ENCODE results near the gene KRT13. TPM values are rescaled to one million over a fixed set of nuclear protein-coding genes. Genes with fewer than 3 reads are reported as not detected.

KRT13 gene
- total RNA-seq, 1 experiment from 2014 or later, result 606 TPM

DNA sequence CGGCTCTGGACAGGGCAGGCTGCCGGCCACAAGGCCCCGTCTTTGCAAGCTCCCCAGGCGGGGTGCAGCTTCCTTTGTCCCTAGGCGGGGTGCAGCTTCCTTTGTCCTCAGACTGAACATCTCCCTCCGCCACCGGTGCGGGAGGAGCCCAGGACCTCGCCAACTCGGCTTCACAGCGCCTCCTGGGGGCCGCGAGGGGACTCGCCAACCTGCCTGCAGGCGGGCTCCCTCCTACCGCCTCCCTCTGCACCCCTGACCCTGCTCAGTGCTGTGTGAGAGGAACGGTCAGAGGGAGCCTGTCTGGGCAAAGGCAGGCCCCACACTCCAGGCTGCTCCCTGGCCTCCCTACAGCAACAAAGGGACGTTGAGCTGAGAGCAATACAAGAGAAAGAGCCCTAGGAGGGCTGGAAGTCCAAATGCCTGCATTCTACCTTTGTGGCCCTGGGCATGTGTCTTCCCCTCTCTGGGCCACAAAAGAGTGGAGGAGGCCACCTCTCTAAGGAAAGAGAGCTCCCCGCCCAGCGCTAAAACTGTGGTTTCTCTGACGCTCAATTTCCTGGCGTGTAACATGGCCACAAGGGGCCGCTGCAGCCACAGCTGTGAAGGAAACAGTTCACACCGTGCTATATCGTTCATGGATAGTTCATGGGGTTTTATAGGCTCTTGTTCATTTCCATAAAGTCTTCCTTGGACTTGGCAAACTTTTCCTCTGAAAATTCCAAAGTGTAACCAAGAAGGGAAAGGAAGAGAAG lies 43.6 kb upstream of the KRT13 start:
- peak overlapping the region; percentile 53; the same call in 1 of the 2 replicates for H3K4me3 ChIP-seq
- BruUV-seq (replicated peaks), result no TSS peak
- no peak overlapping the region for H2AFZ ChIP-seq
- H3K79me2 ChIP-seq (ENCODE audit: low read depth), result peaks cover 12% of the 10 kb centered on the region; the same call in 1 of the 2 replicates
- no peak for TF ChIP-seq EZH2 (IDR thresholded peaks at IDR 0.05; ENCODE audit: low read depth)
- TF ChIP-seq, protein P1, sequence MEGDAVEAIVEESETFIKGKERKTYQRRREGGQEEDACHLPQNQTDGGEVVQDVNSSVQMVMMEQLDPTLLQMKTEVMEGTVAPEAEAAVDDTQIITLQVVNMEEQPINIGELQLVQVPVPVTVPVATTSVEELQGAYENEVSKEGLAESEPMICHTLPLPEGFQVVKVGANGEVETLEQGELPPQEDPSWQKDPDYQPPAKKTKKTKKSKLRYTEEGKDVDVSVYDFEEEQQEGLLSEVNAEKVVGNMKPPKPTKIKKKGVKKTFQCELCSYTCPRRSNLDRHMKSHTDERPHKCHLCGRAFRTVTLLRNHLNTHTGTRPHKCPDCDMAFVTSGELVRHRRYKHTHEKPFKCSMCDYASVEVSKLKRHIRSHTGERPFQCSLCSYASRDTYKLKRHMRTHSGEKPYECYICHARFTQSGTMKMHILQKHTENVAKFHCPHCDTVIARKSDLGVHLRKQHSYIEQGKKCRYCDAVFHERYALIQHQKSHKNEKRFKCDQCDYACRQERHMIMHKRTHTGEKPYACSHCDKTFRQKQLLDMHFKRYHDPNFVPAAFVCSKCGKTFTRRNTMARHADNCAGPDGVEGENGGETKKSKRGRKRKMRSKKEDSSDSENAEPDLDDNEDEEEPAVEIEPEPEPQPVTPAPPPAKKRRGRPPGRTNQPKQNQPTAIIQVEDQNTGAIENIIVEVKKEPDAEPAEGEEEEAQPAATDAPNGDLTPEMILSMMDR (conservative IDR thresholded peaks at IDR 0.05), result peak; percentile 94
- ChIA-PET POLR2A (ENCODE audit: unreplicated experiment) (interaction anchor here (0.6 to 2.4 kb wide), 21 partner anchors 15 to 1267 kb away, joined by 3 to 78 read pairs (median 5); partner anchors contain the start of genes EIF1, KRT13 and KRT19), CTCF (interaction anchor here (0.5 to 2.8 kb wide), 36 partner anchors 8 to 934 kb away, joined by 3 to 51 read pairs (median 6); partner anchors contain the start of genes KRT13, KRT15 and KRT19)
- H3K9me2 ChIP-seq (ENCODE audit: insufficient read depth), result no peaks in the 10 kb centered on the region
- H3K9me3 ChIP-seq (ENCODE audit: insufficient read depth, low read depth), result no peaks in the 10 kb centered on the region
- intact Hi-C loops (cut with micrococcal nuclease; ENCODE audit: unreplicated experiment), result loop anchor here (1.0 to 10.0 kb wide), 14 partner anchors 19 to 934 kb away; partner anchors contain the start of genes KRT13, KRTAP2-3 and KRTAP2-4
- peaks cover 48% of the 10 kb centered on the region for H3F3A ChIP-seq (ENCODE audit: insufficient read depth, low read depth)
- H3K27ac ChIP-seq, result peak overlapping the region; percentile 93
- peak; percentile 85 to 92 for DNase-seq
- H3K36me3 ChIP-seq (ENCODE audit: low read depth), result no peaks in the 10 kb centered on the region
- H3K4me2 ChIP-seq, result peak overlapping the region; percentile 84
- H3K27me3 ChIP-seq (ENCODE audit: insufficient read depth, low read depth), result no peaks in the 10 kb centered on the region
- H3K4me1 ChIP-seq (replicated peaks; ENCODE audit: insufficient read depth), result peaks cover 69% of the 10 kb centered on the region
- no peaks in the 10 kb centered on the region for H4K20me1 ChIP-seq (ENCODE audit: insufficient read depth)

DNA sequence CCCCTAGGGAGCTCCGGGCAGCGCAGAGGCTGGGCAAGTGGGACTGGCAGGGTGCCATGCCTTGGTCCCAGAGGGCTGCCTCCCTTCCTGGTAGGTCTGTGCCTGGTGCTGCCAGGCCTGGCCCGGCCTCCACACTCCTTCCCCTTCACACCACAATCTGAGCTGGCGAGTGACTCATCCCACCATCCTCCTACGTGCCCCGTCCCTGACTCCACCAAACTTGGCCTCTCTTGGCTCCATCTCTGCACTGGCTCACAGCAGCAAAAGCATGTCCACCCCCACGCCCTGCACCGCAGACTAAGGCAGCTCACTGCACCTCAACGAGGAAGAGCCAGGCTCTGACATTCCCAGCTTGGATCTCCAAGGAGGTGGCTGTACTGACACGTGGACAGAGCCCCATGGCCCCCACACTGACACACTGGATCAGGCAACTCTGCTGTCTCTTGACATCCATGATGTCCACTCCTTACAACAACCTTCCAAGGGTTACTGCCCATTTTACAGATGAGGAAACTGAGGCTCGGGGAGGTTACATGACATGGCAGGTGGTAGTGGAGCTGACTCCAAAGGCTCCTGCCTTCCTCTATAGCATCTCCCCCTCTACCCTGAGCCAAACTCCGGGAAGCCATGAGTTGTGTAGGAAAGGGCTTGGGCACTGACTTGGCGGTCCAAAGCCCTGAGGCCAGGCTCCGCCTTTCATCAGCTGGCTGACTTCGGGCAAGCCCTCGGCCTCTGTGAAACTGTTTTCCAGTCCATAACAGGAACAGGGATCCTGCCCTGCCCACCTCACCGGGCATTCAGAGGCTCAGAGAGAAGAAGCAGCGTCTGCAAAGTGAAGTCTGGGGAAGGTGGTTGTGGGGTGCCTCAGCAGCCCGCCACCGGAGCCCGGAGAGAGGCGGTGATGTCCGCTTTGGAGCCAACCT lies 42.8 kb upstream of the KRT13 start:
- Histone ChIP-seq H4K20me1 (ENCODE audit: insufficient read depth) (no peaks in the 10 kb centered on the region), H2AFZ (no peak overlapping the region), H3K4me3 (peak overlapping the region; percentile 53; the same call in 1 of the 2 replicates), H3K27ac (peak overlapping the region; percentile 93), H3K4me2 (peak overlapping the region; percentile 84), H3K36me3 (ENCODE audit: low read depth) (no peaks in the 10 kb centered on the region), H3K4me1 (replicated peaks; ENCODE audit: insufficient read depth) (peaks cover 68% of the 10 kb centered on the region), H3F3A (ENCODE audit: insufficient read depth, low read depth) (peaks cover 48% of the 10 kb centered on the region), H3K9me3 (ENCODE audit: insufficient read depth, low read depth) (no peaks in the 10 kb centered on the region), H3K9me2 (ENCODE audit: insufficient read depth) (no peaks in the 10 kb centered on the region), H3K79me2 (ENCODE audit: low read depth) (peaks cover 12% of the 10 kb centered on the region; the same call in 1 of the 2 replicates), H3K27me3 (ENCODE audit: insufficient read depth, low read depth) (no peaks in the 10 kb centered on the region)
- ChIA-PET CTCF (interaction anchor here (0.6 to 2.8 kb wide), 29 partner anchors 7 to 933 kb away, joined by 3 to 51 read pairs (median 7); partner anchors contain the start of genes KRT13, KRT15 and KRT19), POLR2A (ENCODE audit: unreplicated experiment) (interaction anchor here (0.5 to 2.4 kb wide), 18 partner anchors 16 to 1267 kb away, joined by 3 to 78 read pairs (median 5); partner anchors contain the start of genes EIF1, KRT13, KRT19 and SMARCE1)
- intact Hi-C loops (cut with micrococcal nuclease; ENCODE audit: unreplicated experiment), result loop anchor here (1.0 to 10.0 kb wide), 10 partner anchors 18 to 745 kb away; partner anchors contain the start of genes KRT13, KRTAP2-3 and KRTAP2-4
- DNase-seq, result peak; percentile 94 to 96
- no peak for TF ChIP-seq EZH2 (IDR thresholded peaks at IDR 0.05; ENCODE audit: low read depth)
- TF ChIP-seq, protein P1 (conservative IDR thresholded peaks at IDR 0.05), result no peak
- BruUV-seq (replicated peaks), result TSS peak; percentile 92
